ENCODE data around the gene KIR3DL3.
A peak's percentile ranks its signal among the peaks of the same experiment; 100 is the strongest.
"Not testable (repeated sequence)": the region's sequence is repeated elsewhere in the genome, so short reads cannot be mapped to it uniquely, and the experiment has no call there.

The KIR3DL3 gene

DNA sequence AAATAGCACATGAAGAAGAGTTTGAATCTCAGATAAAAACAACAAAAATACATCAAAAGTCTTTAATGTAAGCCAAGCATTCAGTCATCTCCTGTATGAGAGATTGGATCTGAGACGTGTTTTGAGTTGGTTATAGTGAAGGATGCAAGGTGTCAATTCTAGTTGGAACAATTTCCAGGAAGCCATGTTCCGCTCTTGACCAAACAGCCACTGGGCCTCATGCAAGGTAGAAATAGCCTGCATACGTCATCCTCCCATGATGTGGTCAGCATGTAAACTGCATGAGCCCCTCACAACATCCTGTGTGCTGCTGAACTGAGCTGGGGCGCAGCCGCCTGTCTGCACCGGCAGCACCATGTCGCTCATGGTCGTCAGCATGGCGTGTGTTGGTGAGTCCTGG, at the start of gene KIR3DL3:
Gene KIR3DL3, plus strand, starts transcription at position 301 of the 400 bp plus-strand sequence. Its CDS starts 55 bp downstream, at position 356.
- DNase-seq, result no peak

DNA sequence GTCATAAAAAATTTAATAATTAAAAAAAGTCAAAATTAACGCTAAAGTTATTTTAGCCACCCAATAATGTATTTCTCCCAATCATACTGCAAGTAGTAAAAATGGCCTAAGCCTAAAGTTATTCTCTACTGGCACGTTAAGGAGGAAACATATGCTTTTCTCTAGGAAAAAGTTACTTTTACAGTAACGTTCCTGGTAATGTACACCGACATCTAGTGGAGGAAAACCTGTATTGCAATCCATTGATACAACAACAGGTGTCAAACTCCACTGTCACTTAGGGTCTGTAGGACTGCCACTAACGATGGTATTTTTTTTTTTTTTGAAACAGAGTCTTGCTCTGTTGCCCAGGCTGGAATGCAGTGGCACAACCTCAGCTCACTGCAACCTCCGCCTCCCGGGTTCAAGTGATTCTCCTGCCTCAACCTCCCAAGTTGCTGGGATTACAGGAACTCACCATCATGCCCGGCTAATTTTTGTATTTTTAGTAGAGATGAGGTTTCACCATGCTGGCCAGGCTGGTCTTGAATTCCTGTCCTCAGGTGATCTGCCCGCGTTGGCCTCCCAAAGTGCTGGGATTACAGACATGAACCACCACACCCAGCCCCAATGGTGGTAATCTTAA, 47.9 kb upstream of the KIR3DL3 start:
- peak; percentile 11 for DNase-seq

DNA sequence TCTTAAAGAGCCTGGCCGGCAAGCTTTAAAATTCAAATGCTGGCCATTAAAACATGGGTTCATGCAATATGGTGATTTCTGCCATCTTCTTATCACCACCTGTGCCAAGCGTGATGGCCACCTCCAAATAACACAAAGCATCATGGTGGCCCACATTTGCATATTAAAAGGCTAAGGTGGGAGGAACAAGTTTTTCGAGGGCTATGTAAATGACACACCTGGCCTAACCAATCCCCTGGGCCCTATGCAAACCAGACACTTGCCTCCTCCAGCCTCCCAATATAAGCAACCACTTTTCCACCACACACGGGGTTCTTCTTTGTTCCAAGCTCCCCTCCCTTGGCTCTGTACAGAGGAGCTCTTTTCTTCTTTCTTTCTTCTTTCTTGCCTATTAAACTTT, 47.0 kb upstream of the KIR3DL3 start:
- DNase-seq, result no peak

DNA sequence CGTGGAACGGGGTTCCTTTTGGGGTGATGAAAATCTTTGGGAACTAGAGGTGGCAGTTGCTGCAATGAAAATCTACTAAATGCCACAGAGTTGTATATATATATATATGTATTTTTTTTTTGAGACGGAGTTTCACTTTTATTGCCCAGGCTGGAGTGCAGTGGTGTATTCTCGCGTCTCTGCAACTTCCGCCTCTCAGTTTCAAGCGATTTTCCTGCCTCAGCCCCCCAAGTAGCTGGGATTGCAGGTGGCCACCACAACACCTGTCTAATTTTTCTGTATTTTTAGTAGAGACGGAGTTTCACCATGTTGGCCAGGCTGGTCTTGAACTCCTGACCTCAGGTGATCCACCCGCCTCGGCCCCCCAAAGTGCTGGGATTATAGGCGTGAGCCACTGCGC, 42.6 kb upstream of the KIR3DL3 start:
- not testable (repeated sequence) for DNase-seq

DNA sequence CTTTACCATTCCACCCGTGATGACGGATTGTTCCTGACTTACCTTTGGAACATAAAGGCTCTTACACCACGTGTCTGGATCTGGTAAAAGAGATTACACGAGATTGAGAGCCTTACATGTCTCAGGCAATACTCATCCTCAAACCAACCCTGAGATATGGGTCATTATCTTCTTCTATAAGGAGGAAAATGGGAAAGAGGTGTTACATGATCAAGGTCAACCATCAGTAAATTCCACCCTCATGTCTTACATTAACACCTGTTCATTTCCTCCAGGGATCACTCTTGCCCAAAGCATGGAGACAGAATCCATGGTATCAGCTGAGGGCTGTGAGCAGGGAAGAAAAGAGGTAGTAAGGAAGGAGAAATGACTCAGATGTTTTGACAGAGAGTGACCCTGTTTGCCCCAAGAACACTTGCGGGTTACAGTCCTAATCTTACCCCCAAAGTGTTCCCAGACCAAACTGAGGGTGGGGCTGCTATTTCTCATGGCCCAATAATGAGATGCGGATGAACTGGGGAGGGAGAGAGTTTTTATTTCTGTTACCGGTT, 41.9 kb upstream of the KIR3DL3 start:
- no peak for DNase-seq

DNA sequence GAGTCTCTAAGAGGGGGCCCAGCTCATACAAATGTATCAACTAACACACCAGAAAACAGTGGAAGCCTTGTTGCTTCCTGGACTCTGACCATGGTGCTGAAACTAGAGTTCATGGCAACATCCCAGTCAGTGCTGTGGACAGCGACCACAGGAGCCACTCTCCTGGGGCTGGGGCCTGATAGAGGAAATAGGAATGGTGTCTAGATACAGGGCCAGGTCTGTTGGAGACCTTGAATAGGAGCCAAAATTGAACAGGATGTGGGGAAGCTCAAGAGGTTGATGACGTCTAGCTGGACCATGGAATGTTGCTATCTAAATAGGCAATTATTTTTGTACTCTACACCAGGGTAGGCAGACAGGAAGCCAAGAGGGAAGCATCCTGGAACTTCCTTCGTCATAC, 39.7 kb upstream of the KIR3DL3 start:
- peak; percentile 96 for DNase-seq

DNA sequence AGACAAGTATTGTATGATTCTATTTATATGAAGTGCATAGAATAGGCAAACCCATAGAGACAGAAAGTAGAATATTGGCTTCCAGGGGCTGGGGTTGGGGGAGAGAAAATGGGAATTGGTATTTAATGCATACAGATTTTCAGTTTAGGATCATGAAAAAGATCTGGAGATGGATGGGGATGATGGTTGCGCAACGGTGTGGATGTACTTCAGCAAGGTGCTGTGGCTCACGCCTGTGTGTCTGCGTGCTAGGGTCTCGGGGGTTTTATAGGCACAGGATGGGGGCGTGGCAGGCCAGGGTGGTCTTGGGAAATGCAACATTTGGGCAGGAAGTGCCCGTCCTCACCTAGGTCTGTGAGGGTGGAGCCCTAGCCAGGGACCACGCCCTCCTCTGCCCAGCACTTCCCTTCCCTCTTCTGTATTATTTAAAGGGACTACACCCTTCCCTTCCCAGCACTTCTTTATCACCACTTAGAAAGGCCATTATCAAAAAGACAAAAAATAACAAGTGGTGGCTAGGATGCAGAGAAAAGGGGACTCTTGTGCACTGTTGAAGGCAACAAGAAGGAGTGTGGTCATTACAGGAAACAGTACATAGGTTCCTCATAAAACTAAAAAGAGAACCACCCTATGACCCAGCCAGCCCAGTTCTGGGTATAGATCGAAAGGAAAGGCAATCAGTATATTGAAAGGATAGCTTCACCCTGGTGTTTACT, 32.5 kb upstream of the KIR3DL3 start:
- DNase-seq, result no peak

DNA sequence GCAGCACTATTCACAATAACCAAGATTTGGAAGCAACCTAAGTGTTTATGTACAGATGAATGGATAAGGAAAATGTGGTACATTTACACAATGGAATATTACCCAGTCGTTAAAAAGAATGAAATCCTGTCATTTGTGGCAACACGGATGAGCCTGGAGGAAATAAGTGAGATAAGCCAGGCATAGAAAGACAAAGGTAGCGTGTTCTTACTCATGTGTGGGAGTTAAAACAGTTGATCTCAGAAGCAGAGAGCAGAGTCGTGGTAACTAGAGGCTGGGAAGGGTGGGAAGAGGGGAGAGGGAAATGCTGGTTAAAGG, 32.0 kb upstream of the KIR3DL3 start:
- no peak for DNase-seq

DNA sequence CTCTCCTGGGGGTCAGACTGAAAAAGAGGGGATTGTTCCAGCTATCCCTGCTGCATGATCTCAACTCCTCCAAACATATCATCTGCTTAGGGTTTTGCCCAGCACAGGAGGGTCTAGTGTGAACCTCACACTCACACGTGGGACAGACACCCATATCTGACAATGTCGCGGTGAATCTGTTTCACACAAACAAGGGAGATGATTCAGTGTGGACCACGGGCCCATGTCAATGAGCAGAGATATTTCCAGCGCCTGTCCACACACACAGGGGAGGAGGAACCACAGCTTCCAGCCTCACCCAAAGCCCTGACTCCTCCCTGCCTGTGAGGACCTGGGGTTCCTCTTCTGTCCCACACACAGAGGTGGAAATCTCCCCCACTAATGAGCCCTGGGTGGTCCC, 29.6 kb upstream of the KIR3DL3 start:
- DNase-seq, result no peak

DNA sequence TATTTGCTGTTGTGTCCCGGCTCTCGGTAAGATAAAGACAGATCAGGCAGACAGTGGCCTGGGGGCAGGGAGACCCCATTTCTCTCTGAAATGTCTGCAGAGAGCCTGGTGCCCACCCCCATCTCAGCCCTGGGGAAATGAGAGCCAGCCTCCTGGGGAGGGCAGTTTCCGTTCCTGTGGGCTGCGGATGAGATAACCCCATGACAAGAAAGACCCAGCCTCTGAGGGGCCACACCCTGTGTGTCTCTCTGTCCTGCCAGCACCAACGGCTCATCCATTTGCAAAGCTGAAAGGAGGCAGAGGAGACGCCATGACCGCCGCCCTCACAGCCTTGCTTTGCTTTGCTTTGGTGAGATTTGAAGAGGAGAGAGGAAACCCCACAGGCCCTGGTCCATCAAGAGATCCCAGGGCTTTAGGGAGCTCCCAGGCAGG, 28.1 kb upstream of the KIR3DL3 start:
- DNase-seq, result no peak

DNA sequence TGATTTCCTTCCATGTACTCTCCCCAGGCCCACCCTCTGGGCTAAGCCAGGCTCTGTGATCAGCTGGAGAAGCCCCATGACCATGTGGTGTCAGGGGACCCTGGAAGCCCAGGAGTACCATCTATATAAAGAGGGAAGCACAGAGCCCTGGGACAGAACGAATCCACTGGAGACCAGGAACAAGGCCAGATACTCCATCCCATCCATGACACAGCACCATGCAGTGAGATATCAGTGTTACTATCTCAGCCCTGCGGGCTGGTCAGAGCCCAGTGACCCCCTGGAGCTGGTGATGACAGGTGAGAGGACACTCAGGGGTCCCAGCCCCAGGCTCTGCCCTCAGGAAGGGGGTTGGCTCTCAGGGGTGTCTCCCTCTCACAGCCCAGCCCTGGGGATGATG, 27.5 kb upstream of the KIR3DL3 start:
- DNase-seq, result no peak

DNA sequence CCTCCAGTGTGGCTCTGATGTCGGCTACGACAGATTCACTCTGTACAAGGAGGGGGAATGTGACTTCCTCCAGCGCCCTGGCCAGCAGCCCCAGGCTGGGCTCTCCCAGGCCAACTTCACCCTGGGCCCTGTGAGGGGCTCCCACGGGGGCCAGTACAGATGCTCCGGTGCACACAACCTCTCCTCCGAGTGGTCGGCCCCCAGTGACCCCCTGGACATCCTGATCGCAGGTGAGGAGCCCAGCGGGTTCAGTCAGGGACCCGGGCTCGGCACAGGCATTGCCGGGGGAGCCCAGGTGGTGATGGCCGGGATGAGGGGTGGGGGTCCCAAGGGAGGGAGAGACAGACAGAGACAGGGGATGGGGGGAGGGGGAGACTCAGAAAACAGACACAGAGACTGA, 26.5 kb upstream of the KIR3DL3 start:
- DNase-seq, result not testable (repeated sequence)

DNA sequence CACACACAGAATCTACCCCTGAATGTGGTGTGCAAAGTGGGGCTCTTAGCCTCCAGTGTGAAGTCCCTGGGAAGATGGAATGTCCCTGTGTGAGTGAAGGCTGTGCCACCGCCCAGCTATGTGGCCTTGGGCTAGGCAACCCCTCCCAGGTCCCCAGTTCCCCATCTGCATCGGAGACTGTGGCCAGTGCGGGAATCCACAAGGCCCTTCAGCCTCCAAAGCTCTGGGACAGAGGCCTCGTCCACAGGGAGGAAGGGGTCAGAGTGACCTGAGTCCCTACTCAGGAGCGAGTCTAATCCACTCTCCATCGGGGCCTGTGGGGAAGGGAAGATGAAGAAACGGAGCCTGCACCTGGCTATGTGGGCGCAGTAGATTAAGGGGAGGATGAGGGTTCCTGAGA, 19.3 kb upstream of the KIR3DL3 start:
- DNase-seq, result no peak

DNA sequence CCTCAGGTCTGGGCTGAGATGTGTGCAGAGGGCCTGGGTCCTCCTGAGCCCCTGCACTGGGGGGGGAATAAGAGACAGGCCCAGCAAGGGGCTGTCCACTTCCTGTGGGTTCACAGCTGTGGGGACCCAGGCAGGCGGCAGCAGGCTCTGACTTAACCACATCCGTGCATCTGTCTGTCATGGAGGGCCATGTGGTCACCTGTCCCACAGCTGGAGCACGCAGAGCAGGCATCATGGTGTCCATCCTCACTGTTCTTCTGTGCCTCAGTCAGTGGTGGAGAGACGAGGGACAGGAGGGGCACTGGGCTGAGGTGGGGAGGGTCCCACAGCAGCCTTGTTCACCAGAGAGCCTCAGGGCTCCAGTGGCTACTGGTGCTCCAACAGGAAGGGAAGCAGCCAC, 16.3 kb upstream of the KIR3DL3 start:
- DNase-seq, result no peak

DNA sequence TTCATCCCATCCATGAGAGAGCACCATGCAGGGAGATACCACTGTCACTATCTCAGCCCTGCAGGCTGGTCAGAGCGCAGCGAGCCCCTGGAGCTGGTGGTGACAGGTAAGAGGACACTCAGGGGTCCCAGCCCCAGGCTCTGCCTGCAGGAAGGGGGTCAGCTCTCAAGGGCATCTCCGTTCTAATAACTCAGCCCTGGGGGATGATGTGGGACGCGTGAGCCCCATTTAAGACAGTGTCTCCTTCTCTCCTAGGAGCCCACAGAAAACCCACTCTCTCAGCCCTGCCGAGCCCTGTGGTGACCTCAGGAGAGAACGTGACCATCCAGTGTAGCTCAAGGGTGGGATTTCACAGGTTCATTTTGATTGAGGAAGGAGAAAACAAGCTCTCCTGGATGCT, 15.5 kb upstream of the KIR3DL3 start:
- DNase-seq, result no peak

DNA sequence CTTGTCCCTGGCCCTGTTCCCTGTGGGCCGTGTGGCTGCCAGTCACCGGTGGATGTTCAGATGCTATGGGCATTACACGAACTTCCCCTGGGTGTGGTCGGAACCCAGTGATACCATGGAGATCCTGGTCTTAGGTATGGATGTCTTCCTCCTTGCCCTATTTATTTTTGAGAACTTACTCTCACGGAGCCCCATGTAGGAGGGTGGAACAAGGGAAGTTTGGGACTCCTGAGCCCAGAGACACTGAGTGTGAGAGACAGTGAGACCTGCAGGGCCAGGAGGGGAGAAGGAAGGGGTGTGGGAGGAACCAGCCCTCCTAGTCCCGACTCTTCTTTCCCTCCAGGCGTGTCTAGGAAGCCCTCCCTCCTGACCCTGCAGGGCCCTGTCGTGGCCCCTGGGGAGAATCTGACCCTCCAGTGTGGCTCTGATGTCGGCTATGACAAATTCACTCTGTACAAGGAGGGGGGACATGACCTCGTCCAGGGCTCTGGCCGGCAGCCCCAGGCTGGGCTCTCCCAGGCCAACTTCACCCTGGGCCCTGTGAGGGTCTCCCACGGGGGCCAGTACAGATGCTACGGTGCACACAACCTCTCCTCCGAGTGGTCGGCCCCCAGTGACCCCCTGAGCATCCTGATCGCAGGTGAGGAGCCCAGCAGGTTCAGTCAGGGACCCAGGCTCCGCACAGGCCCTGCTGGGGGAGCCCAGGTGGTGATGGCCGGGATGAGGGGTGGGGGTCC, 14.9 kb upstream of the KIR3DL3 start:
- DNase-seq, result no peak

DNA sequence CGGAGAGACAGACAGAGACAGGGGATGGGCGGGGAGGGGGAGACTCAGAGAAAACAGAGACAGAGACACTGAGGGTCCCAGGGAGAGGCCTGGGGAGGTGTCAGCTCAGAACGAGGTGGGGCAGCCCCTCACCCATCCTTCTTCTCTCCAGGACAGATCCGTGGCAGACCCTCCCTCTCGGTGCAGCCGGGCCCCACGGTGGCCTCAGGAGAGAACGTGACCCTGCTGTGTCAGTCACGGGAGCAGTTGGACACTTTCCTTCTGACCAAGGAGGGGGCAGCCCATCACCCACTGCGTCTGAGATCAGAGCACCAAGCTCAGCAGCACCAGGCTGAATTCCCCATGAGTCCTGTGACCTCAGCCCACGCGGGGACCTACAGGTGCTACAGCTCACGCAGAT, 14.3 kb upstream of the KIR3DL3 start:
- DNase-seq, result not testable (repeated sequence)

DNA sequence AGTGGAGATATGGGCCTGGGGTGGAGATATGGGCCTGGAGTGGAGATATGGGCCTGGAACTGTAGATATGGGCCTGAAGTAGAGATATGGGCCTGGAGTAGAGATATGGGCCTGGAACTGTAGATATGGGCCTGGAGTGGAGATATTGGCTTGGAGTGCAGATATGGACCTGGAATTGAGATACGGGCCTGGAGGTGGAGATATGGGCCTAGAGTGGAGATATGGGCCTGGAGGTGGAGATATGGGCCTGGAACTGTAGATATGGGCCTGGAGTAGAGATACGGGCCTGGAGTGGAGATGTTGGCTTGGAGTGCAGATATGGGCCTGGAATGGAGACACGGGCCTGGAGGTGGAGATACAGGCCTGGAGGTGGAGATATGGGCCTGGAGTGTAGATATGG, 402 bp downstream of the KIR3DL3 start:
- DNase-seq, result no peak

DNA sequence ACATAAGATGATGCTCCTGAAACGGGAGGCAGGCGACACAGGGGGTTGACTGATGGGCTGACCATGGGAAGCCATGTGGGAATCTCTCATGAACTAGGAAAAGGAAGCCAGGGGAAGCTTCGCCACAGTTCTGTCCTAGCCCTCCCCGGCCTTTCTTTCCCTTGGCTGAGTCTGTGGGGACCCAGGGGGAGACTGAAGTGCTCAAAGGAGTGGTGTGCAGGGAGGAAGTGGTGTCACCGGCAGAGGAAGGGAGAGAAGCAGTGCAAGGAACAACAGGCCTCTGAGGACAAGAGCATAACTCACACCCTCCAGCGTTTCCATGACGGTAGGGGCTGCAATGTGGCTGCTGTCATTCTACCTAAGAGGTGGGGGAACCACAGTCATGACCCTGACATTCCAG, 1.1 kb downstream of the KIR3DL3 start:
- no peak for DNase-seq

DNA sequence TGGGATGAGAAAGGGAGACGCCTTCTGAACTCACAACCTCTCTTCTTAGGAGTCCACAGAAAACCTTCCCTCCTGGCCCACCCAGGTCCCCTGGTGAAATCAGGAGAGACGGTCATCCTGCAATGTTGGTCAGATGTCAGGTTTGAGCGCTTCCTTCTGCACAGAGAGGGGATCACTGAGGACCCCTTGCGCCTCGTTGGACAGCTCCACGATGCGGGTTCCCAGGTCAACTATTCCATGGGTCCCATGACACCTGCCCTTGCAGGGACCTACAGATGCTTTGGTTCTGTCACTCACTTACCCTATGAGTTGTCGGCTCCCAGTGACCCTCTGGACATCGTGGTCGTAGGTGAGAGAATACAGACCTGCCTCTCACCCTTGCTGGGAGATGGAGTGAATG, 3.3 kb downstream of the KIR3DL3 start:
- no peak for DNase-seq

DNA sequence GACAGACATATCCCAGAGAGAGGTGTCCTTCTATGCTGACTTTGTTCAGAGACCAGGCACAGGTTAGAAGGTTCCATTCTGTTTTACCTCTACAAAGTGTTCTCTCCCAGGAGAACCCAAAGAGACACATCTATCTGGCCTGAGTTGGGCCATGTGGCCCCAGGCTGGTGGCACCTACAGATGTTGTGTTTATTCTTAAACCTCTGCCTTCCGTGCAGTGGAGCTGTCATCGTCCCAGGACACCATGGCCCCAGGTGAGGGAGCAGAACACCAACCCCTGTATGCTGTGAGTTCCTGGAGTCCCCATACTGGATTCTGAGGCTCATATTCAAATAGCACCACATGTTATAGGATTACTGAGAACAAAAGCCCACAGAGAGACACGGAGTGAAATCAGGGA, 3.9 kb downstream of the KIR3DL3 start:
- no peak for DNase-seq

DNA sequence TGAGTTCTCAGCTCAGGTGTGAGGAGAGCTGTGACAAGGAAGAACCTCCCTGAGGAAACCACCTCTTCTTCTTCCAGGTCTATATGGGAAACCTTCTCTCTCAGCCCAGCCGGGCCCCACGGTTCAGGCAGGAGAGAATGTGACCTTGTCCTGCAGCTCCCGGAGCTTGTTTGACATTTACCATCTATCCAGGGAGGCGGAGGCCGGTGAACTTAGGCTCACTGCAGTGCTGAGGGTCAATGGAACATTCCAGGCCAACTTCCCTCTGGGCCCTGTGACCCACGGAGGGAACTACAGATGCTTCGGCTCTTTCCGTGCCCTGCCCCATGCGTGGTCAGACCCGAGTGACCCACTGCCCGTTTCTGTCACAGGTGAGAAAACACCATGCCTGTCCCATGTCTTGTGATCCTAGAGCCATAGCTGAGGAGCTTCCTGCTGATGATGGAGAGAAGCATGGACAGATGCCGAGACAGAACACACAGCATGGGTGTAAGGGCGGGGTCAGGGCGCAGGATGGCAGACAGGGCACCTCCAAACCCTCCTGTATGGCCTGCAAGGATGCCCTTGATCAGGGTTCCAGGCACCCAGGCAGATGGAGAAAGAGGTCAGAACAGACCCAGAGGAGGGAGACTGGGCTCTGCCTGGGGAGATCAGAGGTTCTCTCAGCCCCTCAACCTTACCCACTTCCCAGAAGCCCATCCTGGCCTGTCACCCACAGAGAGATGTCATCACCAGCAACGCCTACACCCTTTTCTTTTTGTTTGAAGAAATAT, 5.4 kb downstream of the KIR3DL3 start:
- no peak for DNase-seq

DNA sequence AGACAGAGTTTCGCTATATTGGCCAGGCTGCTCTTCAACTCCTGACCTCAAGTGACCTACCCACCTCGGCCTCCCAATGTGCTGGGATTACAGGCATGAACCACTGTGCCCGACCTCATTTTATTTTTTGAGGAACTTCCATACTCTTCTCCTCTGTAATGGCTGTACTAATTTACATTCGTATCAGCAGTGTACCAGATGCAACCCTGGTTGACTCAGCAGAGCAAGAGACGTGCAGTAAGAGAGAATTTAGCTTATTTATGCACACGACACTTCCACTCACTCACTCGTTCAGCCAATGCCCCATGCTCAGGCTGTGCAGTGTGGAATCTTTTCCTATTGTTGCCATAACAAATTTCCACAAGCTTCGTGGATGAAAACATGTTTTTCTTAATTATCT, 6.9 kb downstream of the KIR3DL3 start:
- DNase-seq, result no peak

Data from SHP77 treated with DMSO at 0.1 percent for 48 hours (cell line).